IMR-90 (cell line): ENCODE measurements around the gene MTCL3.

ENCODE experiments used
- ATAC-seq: fragments of 200-7000 bp; cut with Tn5 transposase; 2 replicates; pipeline ENCODE4 v1.9.1; 2020; ENCODE audit warnings: low read depth, mild to moderate bottlenecking, moderate library complexity
- BruUV-seq: library from RNA; stranded (reverse); fragments of 400-500 nt; replicated peaks from 2 replicates; lab custom pipeline; 2021; lab: Mats Ljungman, UMichigan
- CTCF ChIA-PET: fragments of 300-600 bp; formaldehyde crosslinking; extraction: SDS; loops from one replicate; lab custom pipeline; 2021; ENCODE audit warnings: antibody characterized with exemption; lab: Yijun Ruan, JAX
- POLR2A ChIA-PET: fragments of 300-600 bp; sonication (Branson Sonifier 250); formaldehyde crosslinking; loops from one replicate; lab custom pipeline; 2022; ENCODE audit warnings: antibody characterized with exemption; ENCODE audit not compliant: unreplicated experiment; lab: Charles Lee
- DNase-seq: peaks from one replicate; pipeline ENCODE4 v3.0.0; 2013
- H2AFZ ChIP-seq: replicated peaks from 2 replicates; pipeline ENCODE3; 2013; ENCODE audit warnings: low read length, mild to moderate bottlenecking; ENCODE audit not compliant: poor library complexity
- H2AK5ac ChIP-seq: 2 replicates; pipeline ENCODE4 v1.6.1; 2013; ENCODE audit warnings: low read depth, low read length, inconsistent platforms
- H2AK9ac ChIP-seq: replicated peaks from 2 replicates; pipeline ENCODE3; 2013; ENCODE audit warnings: mild to moderate bottlenecking, low read depth, low read length, moderate library complexity; ENCODE audit not compliant: poor library complexity
- H2BK120ac ChIP-seq: 2 replicates; pipeline ENCODE4 v1.6.1; 2013; ENCODE audit warnings: low read depth, low read length, inconsistent platforms
- H2BK15ac ChIP-seq: 3 replicates; pipeline ENCODE4 v1.6.1; 2013; ENCODE audit warnings: low read depth, low read length, inconsistent platforms
- H2BK20ac ChIP-seq: 2 replicates; pipeline ENCODE4 v1.6.1; 2013; ENCODE audit warnings: low read depth, mild to moderate bottlenecking, inconsistent platforms, low read length, moderate library complexity
- H2BK5ac ChIP-seq: 2 replicates; pipeline ENCODE4 v1.6.1; 2013; ENCODE audit warnings: mild to moderate bottlenecking, low read depth, low read length, inconsistent platforms; ENCODE audit not compliant: poor library complexity, severe bottlenecking
- H3K14ac ChIP-seq: replicated peaks from 2 replicates; pipeline ENCODE4 v1.6.1; 2013; ENCODE audit warnings: low read depth, low read length, inconsistent platforms
- H3K18ac ChIP-seq: 2 replicates; pipeline ENCODE4 v1.6.1; 2013; ENCODE audit warnings: low read depth, low read length, control low read depth
- H3K23ac ChIP-seq: 2 replicates; pipeline ENCODE4 v1.6.1; 2013; ENCODE audit warnings: low read depth, low read length, inconsistent platforms
- H3K27ac ChIP-seq: 2 replicates; pipeline ENCODE4 v1.5.1; 2013; ENCODE audit warnings: mild to moderate bottlenecking, control low read depth, low read length; ENCODE audit not compliant: insufficient read depth
- H3K27me3 ChIP-seq: 2 replicates; pipeline ENCODE4 v1.6.1; 2013; ENCODE audit warnings: low read length; ENCODE audit not compliant: control insufficient read depth, insufficient read depth
- H3K36me3 ChIP-seq: 2 replicates; pipeline ENCODE4 v1.6.1; 2013; ENCODE audit warnings: low read length, mixed read lengths; ENCODE audit not compliant: control insufficient read depth, insufficient read depth
- H3K4ac ChIP-seq: 2 replicates; pipeline ENCODE4 v1.6.1; 2013; ENCODE audit warnings: low read depth, low read length, inconsistent platforms
- H3K4me1 ChIP-seq: 2 replicates; pipeline ENCODE4 v1.6.1; 2013; ENCODE audit warnings: low read length, mixed read lengths; ENCODE audit not compliant: control insufficient read depth, insufficient read depth
- H3K4me2 ChIP-seq: 2 replicates; pipeline ENCODE4 v1.6.1; 2013; ENCODE audit warnings: low read depth, mild to moderate bottlenecking, control low read depth, low read length, moderate library complexity
- H3K4me3 ChIP-seq: 2 replicates; pipeline ENCODE4 v1.5.1; 2013; ENCODE audit warnings: low read depth, mild to moderate bottlenecking, control low read depth, low read length, moderate library complexity; ENCODE audit not compliant: insufficient read depth
- H3K56ac ChIP-seq: 2 replicates; pipeline ENCODE4 v1.6.1; 2013; ENCODE audit warnings: low read length, inconsistent platforms; ENCODE audit not compliant: insufficient read depth; ENCODE audit errors: extremely low read depth
- H3K79me1 ChIP-seq, 2 experiments: 2 replicates each; pipeline ENCODE4 v1.6.1; 2013; ENCODE audit warnings: low read length in 2 of 2, inconsistent platforms in 1 of 2, low read depth in 1 of 2
- H3K9ac ChIP-seq: 2 replicates; pipeline ENCODE4 v1.6.1; 2013; ENCODE audit warnings: low read depth, low read length, control low read depth
- H3K9me1 ChIP-seq: 2 replicates; pipeline ENCODE4 v1.6.1; 2013; ENCODE audit warnings: low read length, inconsistent platforms; ENCODE audit not compliant: insufficient read depth
- H3K9me3 ChIP-seq: 2 replicates; pipeline ENCODE4 v1.6.1; 2013; ENCODE audit warnings: low read length; ENCODE audit not compliant: control insufficient read depth, insufficient read depth
- H4K20me1 ChIP-seq: 2 replicates; pipeline ENCODE4 v1.6.1; 2013; ENCODE audit warnings: low read length, inconsistent platforms; ENCODE audit not compliant: insufficient read depth
- H4K5ac ChIP-seq: 2 replicates; pipeline ENCODE4 v1.6.1; 2013; ENCODE audit warnings: mild to moderate bottlenecking, low read depth, low read length, control low read depth
- H4K8ac ChIP-seq, 2 experiments: 2 replicates each; pipeline ENCODE4 v1.6.1; 2013; ENCODE audit warnings: low read depth in 2 of 2, low read length in 2 of 2, control low read depth in 1 of 2, inconsistent platforms in 1 of 2
- H4K91ac ChIP-seq: 2 replicates; pipeline ENCODE4 v1.6.1; 2013; ENCODE audit warnings: low read depth, low read length, inconsistent platforms; ENCODE audit not compliant: insufficient read depth
- CEBPB ChIP-seq: IDR thresholded peaks from 2 replicates; pipeline ENCODE4 v1.6.1; 2012; ENCODE audit warnings: low read depth, low read length, improper control_type of control experiment
- CTCF ChIP-seq: conservative IDR thresholded peaks from 2 replicates; pipeline ENCODE4 v1.5.1; 2012; ENCODE audit warnings: mild to moderate bottlenecking, low read depth, low read length, improper control_type of control experiment
- MAFK ChIP-seq: IDR thresholded peaks from 2 replicates; pipeline ENCODE4 v1.6.1; 2012; ENCODE audit warnings: low read depth, low read length, improper control_type of control experiment
- MXI1 ChIP-seq: IDR thresholded peaks from 2 replicates; pipeline ENCODE4 v1.6.1; 2012; ENCODE audit warnings: low read depth, mild to moderate bottlenecking, low read length, moderate library complexity, borderline replicate concordance
- NFE2L2 ChIP-seq: fragments of 150-350 bp; IDR thresholded peaks from 2 replicates; pipeline ENCODE4 v1.6.1; 2016; ENCODE audit warnings: low read depth, mild to moderate bottlenecking, low read length
- RCOR1 ChIP-seq: IDR thresholded peaks from 2 replicates; pipeline ENCODE4 v1.6.1; 2012; ENCODE audit warnings: mild to moderate bottlenecking, low read length, improper control_type of control experiment; ENCODE audit not compliant: insufficient replicate concordance
- RFX5 ChIP-seq: IDR thresholded peaks from 2 replicates; pipeline ENCODE4 v1.8.0; 2012; ENCODE audit warnings: low read depth, mild to moderate bottlenecking, low read length, moderate library complexity
- SMC3 ChIP-seq: fragments of 150-350 bp; IDR thresholded peaks from 2 replicates; pipeline ENCODE4 v1.6.1; 2016; ENCODE audit warnings: low read depth, mild to moderate bottlenecking, antibody characterized with exemption, low read length, moderate library complexity
- WGBS, 2 experiments: methylation state at CpG; one replicate each; pipeline versions ENCODE4 v1.1.5 to v1.1.7; 2013; ENCODE audit warnings: missing lambda C conversion rate in 2 of 2; ENCODE audit not compliant: insufficient read length in 1 of 2; ENCODE audit errors: extremely low coverage in 2 of 2; 5-methylcytosine and 5-hydroxymethylcytosine counted together
- dilution Hi-C: fragments of 300-500 bp; cut with HindIII; formaldehyde crosslinking; loops from one replicate; pipeline ENCODE4 v1.14.3; 2018; ENCODE audit warnings: low sequenced_read_pairs; ENCODE audit not compliant: unreplicated experiment
- in situ Hi-C: fragments of 300-500 bp; cut with MboI; formaldehyde crosslinking; loops from 3 replicates; pipeline ENCODE4 v1.14.3; 2019; ENCODE audit warnings: low sequenced_read_pairs, inconsistent platforms, mixed read lengths
- intact Hi-C: fragments of 100-400 bp; cut with micrococcal nuclease; formaldehyde crosslinking; loops from 2 replicates; pipeline ENCODE4 v1.10.0; 2022
- TF ChIP-seq, protein P1 (sequence below): fragments of 150-350 bp; IDR thresholded peaks from 2 replicates; pipeline ENCODE4 v1.6.1; 2016; ENCODE audit warnings: low read depth, mild to moderate bottlenecking, low read length, moderate library complexity, borderline replicate concordance

The MTCL3 gene

GRCh38 chr6:127497410-127497809, 21.7 kb downstream of the MTCL3 start:
- Histone ChIP-seq H3K9me1 (no peaks in the 10 kb centered on the region), H2BK15ac (no peak overlapping the region), H2BK120ac (no peak overlapping the region), H2AFZ (no peak overlapping the region), H3K14ac (no peak overlapping the region), H3K4ac (no peak overlapping the region), H3K27me3 (no peaks in the 10 kb centered on the region), H3K18ac (no peak overlapping the region), H2BK5ac (no peak overlapping the region), H2AK5ac (no peak overlapping the region), H3K4me1 (no peaks in the 10 kb centered on the region), H4K20me1 (no peaks in the 10 kb centered on the region), H2BK20ac (no peak overlapping the region), H3K36me3 (no peaks in the 10 kb centered on the region), H3K9me3 (no peaks in the 10 kb centered on the region), H3K9ac (no peak overlapping the region), H3K79me1 (no peaks in the 10 kb centered on the region), H3K23ac (no peak overlapping the region), H3K56ac (no peak overlapping the region), H4K91ac (no peak overlapping the region), H2AK9ac (no peak overlapping the region), H4K5ac (no peak overlapping the region), H3K27ac (no peak overlapping the region), H3K4me3 (no peak overlapping the region), H4K8ac (no peak overlapping the region), H3K4me2 (no peak overlapping the region)
- no peak for TF ChIP-seq RFX5
- TF ChIP-seq SMC3 = no peak
- TF ChIP-seq CEBPB = no peak
- TF ChIP-seq NFE2L2 = no peak
- TF ChIP-seq MAFK = no peak
- no peak for TF ChIP-seq CTCF
- TF ChIP-seq, protein P1, sequence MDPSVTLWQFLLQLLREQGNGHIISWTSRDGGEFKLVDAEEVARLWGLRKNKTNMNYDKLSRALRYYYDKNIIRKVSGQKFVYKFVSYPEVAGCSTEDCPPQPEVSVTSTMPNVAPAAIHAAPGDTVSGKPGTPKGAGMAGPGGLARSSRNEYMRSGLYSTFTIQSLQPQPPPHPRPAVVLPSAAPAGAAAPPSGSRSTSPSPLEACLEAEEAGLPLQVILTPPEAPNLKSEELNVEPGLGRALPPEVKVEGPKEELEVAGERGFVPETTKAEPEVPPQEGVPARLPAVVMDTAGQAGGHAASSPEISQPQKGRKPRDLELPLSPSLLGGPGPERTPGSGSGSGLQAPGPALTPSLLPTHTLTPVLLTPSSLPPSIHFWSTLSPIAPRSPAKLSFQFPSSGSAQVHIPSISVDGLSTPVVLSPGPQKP = no peak
- no peak for TF ChIP-seq RCOR1
- TF ChIP-seq MXI1 = no peak
- ChIA-PET POLR2A (no interaction called here), CTCF (interaction anchor here (4.0 kb wide), 1 partner anchor 19 kb away, joined by 26 read pairs; no protein-coding TSS in a partner anchor)
- no CpG with 5 or more reads among the region's 1 CpG for WGBS, 2 experiments
- no TSS peak for BruUV-seq
- intact Hi-C loops (no loop called here), dilution Hi-C loops (no loop called here), in situ Hi-C loops (no loop called here)
- DNase-seq (no peak), ATAC-seq (no peak)
